Stimulated activated CD4-positive, alpha-beta T cell treated with anti-CD3 and anti-CD28 coated beads, Interleukin-4, amount 100 ng/mL, for 1 hour (primary cell): ENCODE data around the gene PLEKHM2.

ENCODE experiments used
- DNase-seq: peaks from one replicate; pipeline ENCODE4 v3.0.0-alpha.2; 2020

Gene PLEKHM2

GRCh38 chr1:15761366-15762128 lies 77.4 kb downstream of the PLEKHM2 start:
- DNase-seq, result no peak

- no peak for DNase-seq
Observed at GRCh38 chr1:15762546-15762945, 78.4 kb downstream of the PLEKHM2 start.

GRCh38 chr1:15764269-15764764 lies 80.2 kb downstream of the PLEKHM2 start:
- no peak for DNase-seq

DNA sequence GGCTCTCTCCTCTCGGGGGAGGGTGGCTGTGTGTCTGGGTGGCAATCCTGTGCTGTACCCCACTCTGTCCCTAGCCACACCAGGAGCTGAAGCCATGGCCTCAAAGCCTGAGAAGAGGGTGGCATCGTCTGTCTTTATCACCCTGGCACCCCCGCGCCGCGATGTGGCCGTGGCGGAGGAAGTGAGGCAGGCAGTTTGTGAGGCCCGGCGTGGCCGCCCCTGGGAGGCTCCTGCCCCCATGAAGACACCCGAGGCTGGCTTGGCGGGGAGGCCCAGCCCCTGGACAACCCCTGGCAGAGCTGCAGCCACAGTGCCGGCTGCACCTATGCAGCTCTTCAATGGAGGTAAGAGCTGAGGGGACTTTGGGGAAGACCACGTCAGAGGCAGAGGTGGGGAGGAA lies 80.8 kb downstream of the PLEKHM2 start:
- DNase-seq, result no peak

- DNase-seq, result no peak
Observed at GRCh38 chr1:15765495-15766194, 81.5 kb downstream of the PLEKHM2 start.

- DNase-seq, result no peak
Observed at GRCh38 chr1:15767941-15768340, 83.8 kb downstream of the PLEKHM2 start.

DNA sequence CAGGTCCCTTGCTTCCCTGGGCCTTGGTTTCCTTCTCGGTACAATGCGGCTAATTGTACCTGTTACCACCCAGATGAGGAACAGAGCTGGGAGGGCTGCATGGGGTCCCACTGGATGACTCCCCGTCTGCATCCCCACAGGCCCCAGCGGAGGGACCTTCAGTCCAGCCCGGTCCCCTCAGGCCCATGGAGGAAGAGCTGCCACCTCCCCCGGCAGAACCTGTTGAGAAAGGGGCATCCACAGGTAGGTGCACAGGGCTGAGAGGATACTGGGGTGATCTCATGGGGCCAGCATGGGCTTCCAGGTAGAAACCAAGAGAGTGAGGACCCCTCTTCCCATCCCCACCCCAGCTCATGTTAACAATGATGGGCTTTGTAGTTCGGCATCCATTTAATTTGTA lies 84.3 kb downstream of the PLEKHM2 start:
- DNase-seq, result no peak

- DNase-seq, result no peak
Observed at GRCh38 chr1:15770313-15770962, 86.3 kb downstream of the PLEKHM2 start.

- no peak for DNase-seq
Observed at GRCh38 chr1:15771836-15772515, 87.9 kb downstream of the PLEKHM2 start.

DNA sequence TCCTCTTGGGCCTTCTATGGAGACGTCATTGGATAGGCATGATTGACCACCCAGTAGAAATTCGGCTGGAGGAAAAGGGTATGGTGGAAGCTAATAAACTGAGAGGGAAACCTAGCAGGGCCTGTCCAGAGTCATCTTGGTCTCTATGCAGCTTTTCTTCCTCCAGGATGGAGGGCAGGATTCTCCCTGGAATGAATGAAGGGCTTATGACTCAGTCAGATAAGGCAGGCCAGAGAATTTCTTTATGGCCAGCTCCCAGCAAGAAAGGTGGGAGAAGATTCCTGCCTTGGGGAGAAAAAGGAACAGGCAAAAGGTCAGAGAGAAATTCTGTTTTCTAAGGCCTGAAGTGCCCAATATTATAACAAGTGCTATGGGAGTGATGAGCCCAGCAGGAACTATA lies 91.6 kb downstream of the PLEKHM2 start:
- no peak for DNase-seq

- DNase-seq, result no peak
Observed at GRCh38 chr1:15777909-15778707, 94.0 kb downstream of the PLEKHM2 start.
